NCI-H2107 (cell line): ENCODE results near the gene SF3B3.
"Not testable (repeated sequence)": the region's sequence is repeated elsewhere in the genome, so short reads cannot be mapped to it uniquely, and the experiment has no call there.

Experiments used
- DNase-seq: peaks from one replicate; lab custom pipeline; 2025; lab: John Stamatoyannopoulos, UW

SF3B3 gene

GRCh38 chr16:70511833-70512232 is 11.8 kb upstream of the SF3B3 start:
- DNase-seq, result no peak

- DNase-seq, result no peak
Measured at GRCh38 chr16:70512456-70512855, 11.2 kb upstream of the SF3B3 start.

GRCh38 chr16:70520612-70521297 is 2.9 kb upstream of the SF3B3 start:
- no peak for DNase-seq

- no peak for DNase-seq
Measured at GRCh38 chr16:70522216-70523075, 1.2 kb upstream of the SF3B3 start.

- DNase-seq, result peak; percentile 87
Measured at GRCh38 chr16:70523076-70523742, 407 bp upstream of the SF3B3 start, which contains the start of gene COG4. Gene COG4, minus strand, starts transcription at chr16:70523554. Its CDS starts 11 bp downstream, at chr16:70523543.

GRCh38 chr16:70524399-70524825 is 796 bp downstream of the SF3B3 start:
- DNase-seq, result not testable (repeated sequence)

- no peak for DNase-seq
Measured at GRCh38 chr16:70526403-70526802, 2.8 kb downstream of the SF3B3 start.

- DNase-seq, result no peak
Measured at GRCh38 chr16:70527315-70527996, 3.8 kb downstream of the SF3B3 start.

- no peak for DNase-seq
Measured at GRCh38 chr16:70529051-70529777, 5.6 kb downstream of the SF3B3 start.

- DNase-seq, result not testable (repeated sequence)
Measured at GRCh38 chr16:70529954-70530353, 6.3 kb downstream of the SF3B3 start.

- no peak for DNase-seq
Measured at GRCh38 chr16:70534971-70535370, 11.4 kb downstream of the SF3B3 start.

- no peak for DNase-seq
Measured at GRCh38 chr16:70540994-70541393, 17.4 kb downstream of the SF3B3 start.

- DNase-seq, result no peak
Measured at GRCh38 chr16:70544548-70544947, 20.9 kb downstream of the SF3B3 start.

GRCh38 chr16:70548936-70549335 is 25.3 kb downstream of the SF3B3 start:
- no peak for DNase-seq

GRCh38 chr16:70550082-70550481 is 26.5 kb downstream of the SF3B3 start:
- no peak for DNase-seq

- DNase-seq, result no peak
Measured at GRCh38 chr16:70551788-70552187, 28.2 kb downstream of the SF3B3 start.

- DNase-seq, result no peak
Measured at GRCh38 chr16:70552675-70553074, 29.1 kb downstream of the SF3B3 start.

GRCh38 chr16:70553645-70554044 is 30.0 kb downstream of the SF3B3 start:
- DNase-seq, result no peak

- no peak for DNase-seq
Measured at GRCh38 chr16:70556063-70556462, 32.4 kb downstream of the SF3B3 start.

- DNase-seq, result no peak
Measured at GRCh38 chr16:70561623-70562022, 38.0 kb downstream of the SF3B3 start.

GRCh38 chr16:70563636-70564035 is 40.0 kb downstream of the SF3B3 start:
- no peak for DNase-seq
